IPS-NIHi7 (cell line): Measurements from ENCODE around the gene AUTS2.

ENCODE experiments used
- DNase-seq: peaks from one replicate; pipeline ENCODE4 v3.0.0; 2012; ENCODE audit warnings: mixed read lengths; ENCODE audit errors: extremely low spot score

The AUTS2 gene

GRCh38 chr7:69857014-69857413 lies 258.7 kb downstream of the AUTS2 start:
- DNase-seq = no peak

- peak; percentile 26 for DNase-seq
These were observed 260.2 kb downstream of the AUTS2 start for GRCh38 chr7:69858471-69858870.

- no peak for DNase-seq
These were observed 261.1 kb downstream of the AUTS2 start for GRCh38 chr7:69859342-69859741.

GRCh38 chr7:69860486-69860885 lies 262.2 kb downstream of the AUTS2 start:
- no peak for DNase-seq

GRCh38 chr7:69860941-69861622 lies 262.8 kb downstream of the AUTS2 start:
- DNase-seq = no peak

- DNase-seq = no peak
These were observed 264.3 kb downstream of the AUTS2 start for GRCh38 chr7:69862413-69863064.

GRCh38 chr7:69864274-69864673 lies 266.0 kb downstream of the AUTS2 start:
- DNase-seq = no peak

- no peak for DNase-seq
These were observed 266.5 kb downstream of the AUTS2 start for GRCh38 chr7:69864822-69865221.

GRCh38 chr7:69868921-69869320 lies 270.6 kb downstream of the AUTS2 start:
- DNase-seq = no peak

- no peak for DNase-seq
These were observed 273.1 kb downstream of the AUTS2 start for GRCh38 chr7:69871213-69871885.

- DNase-seq = no peak
These were observed 273.8 kb downstream of the AUTS2 start for GRCh38 chr7:69871886-69872569.

GRCh38 chr7:69873512-69873911 lies 275.2 kb downstream of the AUTS2 start:
- DNase-seq = no peak

- DNase-seq = no peak
These were observed 279.7 kb downstream of the AUTS2 start for GRCh38 chr7:69878015-69878414.

GRCh38 chr7:69878591-69878990 lies 280.3 kb downstream of the AUTS2 start:
- no peak for DNase-seq

GRCh38 chr7:69879989-69880388 lies 281.7 kb downstream of the AUTS2 start:
- no peak for DNase-seq

GRCh38 chr7:69880840-69881239 lies 282.6 kb downstream of the AUTS2 start:
- DNase-seq = no peak

GRCh38 chr7:69882269-69882668 lies 284.0 kb downstream of the AUTS2 start:
- DNase-seq = no peak

- DNase-seq = no peak
These were observed 285.2 kb downstream of the AUTS2 start for GRCh38 chr7:69883399-69883891.

GRCh38 chr7:69885431-69885830 lies 287.2 kb downstream of the AUTS2 start:
- no peak for DNase-seq

GRCh38 chr7:69889338-69889975 lies 291.2 kb downstream of the AUTS2 start:
- no peak for DNase-seq

GRCh38 chr7:69889976-69890351 lies 291.7 kb downstream of the AUTS2 start:
- DNase-seq = no peak

GRCh38 chr7:69892790-69893189 lies 294.5 kb downstream of the AUTS2 start:
- DNase-seq = no peak
